ENCODE measurements around the gene CCDC14. TPM values are rescaled to one million over a fixed set of nuclear protein-coding genes. Genes with fewer than 3 reads are reported as not detected.

The CCDC14 gene
- total RNA-seq, 4 donors from 2014 or later = 12.3 to 98.4 (median 63.0) TPM

DNA sequence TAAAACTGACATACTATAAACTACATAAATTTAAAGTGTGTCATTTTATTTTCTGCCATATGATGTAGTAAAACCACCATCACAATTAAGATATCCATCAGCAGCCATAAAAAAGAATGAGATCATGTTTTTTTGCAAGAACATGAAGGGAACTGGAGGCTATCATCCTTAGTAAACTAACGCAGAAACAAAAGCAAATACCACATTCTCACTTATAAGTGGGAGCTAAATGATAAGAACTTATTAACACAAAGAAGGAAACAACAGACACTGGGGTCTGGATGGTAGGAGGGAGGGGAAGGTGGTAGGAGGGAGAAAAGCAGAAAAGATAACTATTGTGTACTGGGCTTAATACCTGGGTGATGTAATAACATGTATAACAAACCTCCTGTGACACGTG lies 24.6 kb downstream of the CCDC14 start:
- Histone ChIP-seq H3K4me1 (no peaks in the 10 kb centered on the region), H3K36me3 (no peaks in the 10 kb centered on the region), H3K27ac (peak overlapping the region; percentile 34 to 41), H3K9me3 (no peaks in the 10 kb centered on the region), H3K27me3 (no peaks in the 10 kb centered on the region), H3K4me3 (no peak overlapping the region)
- TF ChIP-seq, protein P1, sequence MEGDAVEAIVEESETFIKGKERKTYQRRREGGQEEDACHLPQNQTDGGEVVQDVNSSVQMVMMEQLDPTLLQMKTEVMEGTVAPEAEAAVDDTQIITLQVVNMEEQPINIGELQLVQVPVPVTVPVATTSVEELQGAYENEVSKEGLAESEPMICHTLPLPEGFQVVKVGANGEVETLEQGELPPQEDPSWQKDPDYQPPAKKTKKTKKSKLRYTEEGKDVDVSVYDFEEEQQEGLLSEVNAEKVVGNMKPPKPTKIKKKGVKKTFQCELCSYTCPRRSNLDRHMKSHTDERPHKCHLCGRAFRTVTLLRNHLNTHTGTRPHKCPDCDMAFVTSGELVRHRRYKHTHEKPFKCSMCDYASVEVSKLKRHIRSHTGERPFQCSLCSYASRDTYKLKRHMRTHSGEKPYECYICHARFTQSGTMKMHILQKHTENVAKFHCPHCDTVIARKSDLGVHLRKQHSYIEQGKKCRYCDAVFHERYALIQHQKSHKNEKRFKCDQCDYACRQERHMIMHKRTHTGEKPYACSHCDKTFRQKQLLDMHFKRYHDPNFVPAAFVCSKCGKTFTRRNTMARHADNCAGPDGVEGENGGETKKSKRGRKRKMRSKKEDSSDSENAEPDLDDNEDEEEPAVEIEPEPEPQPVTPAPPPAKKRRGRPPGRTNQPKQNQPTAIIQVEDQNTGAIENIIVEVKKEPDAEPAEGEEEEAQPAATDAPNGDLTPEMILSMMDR (IDR thresholded peaks at IDR 0.05) = no peak
- TF ChIP-seq POLR2A (IDR thresholded peaks at IDR 0.05) = no peak
- no peak for DNase-seq
- intact Hi-C loops (cut with DNase I; ENCODE audit: low total_unique reads) = no loop called here

DNA sequence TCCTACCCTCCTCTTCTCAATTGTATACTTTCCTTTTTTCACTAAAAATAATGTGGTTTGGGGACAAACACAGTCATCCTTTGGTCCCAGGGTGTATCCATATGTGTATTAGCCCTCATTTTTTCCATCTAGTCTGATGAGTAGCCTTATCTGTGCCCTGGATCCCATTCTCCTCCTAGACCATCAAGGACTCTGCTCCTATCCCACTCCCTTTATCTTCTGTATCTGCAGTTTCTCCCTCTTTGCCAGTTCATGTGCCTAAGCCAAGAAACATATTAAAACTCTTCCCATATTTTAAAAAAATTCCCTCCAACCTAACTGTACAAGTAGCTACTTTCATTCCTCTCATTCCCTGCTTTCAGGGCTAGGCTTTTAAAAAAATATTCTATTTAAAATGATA lies 25.2 kb downstream of the CCDC14 start:
- no peaks in the 10 kb centered on the region for H3K9me3 ChIP-seq
- H3K4me3 ChIP-seq = no peak overlapping the region
- no peaks in the 10 kb centered on the region for H3K27me3 ChIP-seq
- intact Hi-C loops (cut with DNase I; ENCODE audit: low total_unique reads) = no loop called here
- TF ChIP-seq, protein P1 (IDR thresholded peaks at IDR 0.05) = no peak
- TF ChIP-seq POLR2A (IDR thresholded peaks at IDR 0.05) = no peak
- H3K4me1 ChIP-seq = no peaks in the 10 kb centered on the region
- no peak for DNase-seq
- peak overlapping the region; percentile 34 to 41 for H3K27ac ChIP-seq
- no peaks in the 10 kb centered on the region for H3K36me3 ChIP-seq

DNA sequence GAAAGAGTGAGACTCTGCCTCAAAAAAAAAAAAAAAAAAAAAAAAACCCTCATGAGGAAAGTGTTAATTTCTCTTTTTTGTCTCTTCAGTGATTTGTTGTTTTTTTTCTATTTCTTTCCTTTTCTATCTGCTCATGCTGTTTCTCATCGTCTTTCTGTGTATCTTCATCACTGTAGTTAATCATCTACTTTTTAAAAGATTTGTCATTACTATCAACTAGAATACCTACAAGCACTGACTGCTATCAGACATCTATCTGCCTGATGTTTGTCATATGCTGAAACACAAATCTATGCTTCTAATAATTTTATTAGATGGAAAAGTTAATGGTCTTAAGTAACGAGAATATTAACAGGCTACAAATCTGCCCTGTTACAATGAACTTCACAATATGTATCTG lies 26.8 kb downstream of the CCDC14 start:
- Histone ChIP-seq H3K27ac (no peak overlapping the region), H3K9me3 (no peaks in the 10 kb centered on the region), H3K27me3 (no peaks in the 10 kb centered on the region), H3K4me3 (no peak overlapping the region), H3K36me3 (no peaks in the 10 kb centered on the region), H3K4me1 (no peaks in the 10 kb centered on the region)
- intact Hi-C loops (cut with DNase I; ENCODE audit: low total_unique reads) = no loop called here
- no peak for DNase-seq
- no peak for TF ChIP-seq POLR2A (IDR thresholded peaks at IDR 0.05)
- TF ChIP-seq, protein P1 (IDR thresholded peaks at IDR 0.05) = no peak

DNA sequence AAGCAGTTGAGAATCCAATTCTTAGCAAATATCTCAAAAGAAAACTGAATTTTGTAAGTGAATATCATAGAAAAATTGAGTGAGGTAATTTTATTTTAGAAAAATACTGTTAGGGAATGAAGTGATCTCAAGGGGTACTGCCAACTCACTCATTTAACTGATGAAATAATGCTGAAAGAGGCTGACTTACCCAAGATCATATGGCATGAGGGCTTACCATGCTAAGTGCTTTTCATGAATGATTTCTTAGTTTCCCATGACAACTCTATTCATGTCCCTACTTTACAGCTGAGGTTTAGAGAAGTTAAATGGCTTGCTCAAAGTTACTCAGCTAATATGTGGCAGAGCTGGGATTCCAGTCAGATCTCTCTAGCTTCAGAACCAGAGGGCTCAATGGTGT lies 30.6 kb downstream of the CCDC14 start:
- Histone ChIP-seq H3K36me3 (no peaks in the 10 kb centered on the region), H3K27me3 (no peaks in the 10 kb centered on the region), H3K4me1 (no peaks in the 10 kb centered on the region), H3K27ac (no peak overlapping the region), H3K4me3 (no peak overlapping the region), H3K9me3 (no peaks in the 10 kb centered on the region)
- no peak for DNase-seq
- TF ChIP-seq, protein P1 (IDR thresholded peaks at IDR 0.05) = no peak
- TF ChIP-seq POLR2A (IDR thresholded peaks at IDR 0.05) = no peak
- intact Hi-C loops (cut with DNase I; ENCODE audit: low total_unique reads) = no loop called here

DNA sequence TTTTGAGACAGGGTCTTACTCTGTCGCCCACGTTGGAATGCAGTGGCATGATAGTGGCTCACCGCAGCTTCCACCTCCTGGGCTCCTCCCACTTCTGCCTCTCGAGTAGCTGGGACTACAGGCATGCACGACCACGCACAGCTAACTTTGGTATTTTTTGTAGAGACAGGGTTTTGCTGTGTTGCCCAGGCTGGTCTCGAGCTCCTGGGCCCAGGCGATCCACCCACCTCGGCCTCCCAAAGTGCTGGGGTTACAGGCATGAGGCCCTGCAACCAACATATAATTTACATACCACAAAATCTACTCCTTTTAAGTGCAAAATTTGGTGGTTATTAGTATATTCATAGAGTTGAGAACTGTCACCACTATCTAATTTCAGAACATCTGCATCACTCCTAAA lies 31.7 kb downstream of the CCDC14 start:
- Histone ChIP-seq H3K36me3 (no peaks in the 10 kb centered on the region), H3K9me3 (no peaks in the 10 kb centered on the region)
- intact Hi-C loops (cut with DNase I; ENCODE audit: low total_unique reads) = no loop called here

More for the DNA sequence above, 31.7 kb downstream of the CCDC14 start:
- no peaks in the 10 kb centered on the region for H3K27me3 ChIP-seq
- H3K4me3 ChIP-seq = no peak overlapping the region
- no peak for TF ChIP-seq POLR2A (IDR thresholded peaks at IDR 0.05)
- TF ChIP-seq, protein P1 (IDR thresholded peaks at IDR 0.05) = no peak
- no peak for DNase-seq
- H3K4me1 ChIP-seq = no peaks in the 10 kb centered on the region
- no peak overlapping the region for H3K27ac ChIP-seq
